ENCODE measurements around the gene LNX2.

Gene LNX2

GRCh38 chr13:27650312-27650711, 30.0 kb upstream of the LNX2 start:
- DNase-seq (ENCODE audit: low read depth), result no peak
- no peak for TF ChIP-seq CTCF (conservative IDR thresholded peaks at IDR 0.05; ENCODE audit: low read length)
- no peak overlapping the region for H3K4me3 ChIP-seq (ENCODE audit: low read length)

- TF ChIP-seq CTCF (conservative IDR thresholded peaks at IDR 0.05; ENCODE audit: low read length), result no peak
- DNase-seq (ENCODE audit: low read depth), result peak; percentile 92
- no peak overlapping the region for H3K4me3 ChIP-seq (ENCODE audit: low read length)
Observed at GRCh38 chr13:27644302-27644701, 24.0 kb upstream of the LNX2 start.

GRCh38 chr13:27643334-27644132, 23.2 kb upstream of the LNX2 start:
- no peak for TF ChIP-seq CTCF (conservative IDR thresholded peaks at IDR 0.05; ENCODE audit: low read length)
- peak; percentile 13 for DNase-seq (ENCODE audit: low read depth)
- H3K4me3 ChIP-seq (ENCODE audit: low read length), result no peak overlapping the region

GRCh38 chr13:27641711-27642502, 21.6 kb upstream of the LNX2 start:
- no peak for TF ChIP-seq CTCF (conservative IDR thresholded peaks at IDR 0.05; ENCODE audit: low read length)
- H3K4me3 ChIP-seq (ENCODE audit: low read length), result no peak overlapping the region
- peak; percentile 5 for DNase-seq (ENCODE audit: low read depth)

- TF ChIP-seq CTCF (conservative IDR thresholded peaks at IDR 0.05; ENCODE audit: low read length), result no peak
- no peak for DNase-seq (ENCODE audit: low read depth)
- no peak overlapping the region for H3K4me3 ChIP-seq (ENCODE audit: low read length)
Observed at GRCh38 chr13:27639186-27639585, 18.9 kb upstream of the LNX2 start.

GRCh38 chr13:27638521-27638920, 18.2 kb upstream of the LNX2 start:
- no peak overlapping the region for H3K4me3 ChIP-seq (ENCODE audit: low read length)
- peak; percentile 69 for DNase-seq (ENCODE audit: low read depth)
- no peak for TF ChIP-seq CTCF (conservative IDR thresholded peaks at IDR 0.05; ENCODE audit: low read length)

GRCh38 chr13:27638001-27638400, 17.7 kb upstream of the LNX2 start:
- no peak overlapping the region for H3K4me3 ChIP-seq (ENCODE audit: low read length)

More at GRCh38 chr13:27638001-27638400, 17.7 kb upstream of the LNX2 start:
- no peak for DNase-seq (ENCODE audit: low read depth)
- TF ChIP-seq CTCF (conservative IDR thresholded peaks at IDR 0.05; ENCODE audit: low read length), result no peak

Measured in AG10803 (cell line).